Neuronal stem cell (in vitro differentiated cells): ENCODE results near the gene MCEMP1.
A peak's percentile ranks its signal among the peaks of the same experiment; 100 is the strongest.

Experiments
- DNase-seq: peaks from one replicate; pipeline ENCODE4 v3.0.0-alpha.2; 2013; ENCODE audit warnings: low spot score
- H2AFZ ChIP-seq: one replicate; pipeline ENCODE4 v1.6.1; 2013; ENCODE audit warnings: mild to moderate bottlenecking, low read length, inconsistent platforms
- H2AK5ac ChIP-seq: 2 replicates; pipeline ENCODE4 v1.6.1; 2013; ENCODE audit warnings: low read depth, mild to moderate bottlenecking, inconsistent platforms, low read length, moderate library complexity, mixed read lengths
- H2BK120ac ChIP-seq: 2 replicates; pipeline ENCODE4 v1.6.1; 2013; ENCODE audit warnings: low read depth, mild to moderate bottlenecking, inconsistent platforms, low read length, moderate library complexity, mixed read lengths
- H2BK12ac ChIP-seq: one replicate; pipeline ENCODE4 v1.6.1; 2013; ENCODE audit warnings: low read length, inconsistent platforms
- H2BK15ac ChIP-seq: 2 replicates; pipeline ENCODE4 v1.6.1; 2013; ENCODE audit warnings: mild to moderate bottlenecking, low read length, inconsistent platforms, mixed read lengths
- H2BK5ac ChIP-seq: one replicate; pipeline ENCODE4 v1.6.1; 2013; ENCODE audit warnings: inconsistent platforms, mild to moderate bottlenecking, low read length, moderate library complexity
- H3K14ac ChIP-seq: one replicate; pipeline ENCODE4 v1.6.1; 2013; ENCODE audit warnings: low read length, inconsistent platforms
- H3K18ac ChIP-seq: 2 replicates; pipeline ENCODE4 v1.6.1; 2013; ENCODE audit warnings: low read length, inconsistent platforms
- H3K23ac ChIP-seq: 2 replicates; pipeline ENCODE4 v1.6.1; 2013; ENCODE audit warnings: low read depth, mild to moderate bottlenecking, mixed read lengths, low read length, inconsistent platforms; ENCODE audit not compliant: poor library complexity
- H3K27ac ChIP-seq: replicated peaks from 3 replicates; pipeline ENCODE4 v1.5.1; 2013; ENCODE audit warnings: low read length, inconsistent platforms
- H3K27me3 ChIP-seq, 3 experiments: 2 replicates each; pipeline ENCODE4 v1.6.1; 2013; ENCODE audit warnings: low read length in 3 of 3, mild to moderate bottlenecking in 2 of 3, inconsistent platforms in 1 of 3, low read depth in 1 of 3, mixed read lengths in 1 of 3, moderate library complexity in 1 of 3; ENCODE audit not compliant: control insufficient read depth in 3 of 3, insufficient read depth in 3 of 3
- H3K36me3 ChIP-seq, 2 donors: replicated peaks in 1 of 2; 2 replicates each; pipeline ENCODE4 v1.6.1; 2013; ENCODE audit warnings: low read length in 2 of 2; ENCODE audit not compliant: control insufficient read depth in 2 of 2, insufficient read depth in 2 of 2
- H3K4ac ChIP-seq: 2 replicates; pipeline ENCODE4 v1.6.1; 2013; ENCODE audit warnings: inconsistent platforms, mild to moderate bottlenecking, low read length, moderate library complexity
- H3K4me1 ChIP-seq, 2 donors: 1 replicate in 1 of 2; 2 replicates in 1 of 2; pipeline ENCODE4 v1.6.1; 2013; ENCODE audit warnings: low read length in 2 of 2, low read depth in 1 of 2; ENCODE audit not compliant: control insufficient read depth in 2 of 2, insufficient read depth in 1 of 2
- H3K4me2 ChIP-seq: one replicate; pipeline ENCODE4 v1.6.1; 2013; ENCODE audit warnings: mild to moderate bottlenecking, low read length, inconsistent platforms; ENCODE audit not compliant: insufficient read depth, poor library complexity, severe bottlenecking
- H3K4me3 ChIP-seq, 2 donors: 2 replicates each; pipeline ENCODE4 v1.5.1; 2013; ENCODE audit warnings: low read length in 2 of 2, mild to moderate bottlenecking in 2 of 2, inconsistent platforms in 1 of 2, moderate library complexity in 1 of 2
- H3K79me1 ChIP-seq: one replicate; pipeline ENCODE4 v1.6.1; 2013; ENCODE audit warnings: low read depth, mild to moderate bottlenecking, inconsistent platforms, low read length, moderate library complexity
- H3K9ac ChIP-seq: one replicate; pipeline ENCODE4 v1.6.1; 2013; ENCODE audit warnings: mild to moderate bottlenecking, low read depth, low read length, inconsistent platforms; ENCODE audit not compliant: poor library complexity
- H3K9me3 ChIP-seq, 2 donors: replicated peaks in 1 of 2; 2 replicates each; pipeline versions ENCODE3 to v1.6.1; 2013; ENCODE audit warnings: low read length in 2 of 2, mild to moderate bottlenecking in 2 of 2, inconsistent platforms in 1 of 2, low read depth in 1 of 2, mixed read lengths in 1 of 2, moderate library complexity in 1 of 2; ENCODE audit not compliant: control insufficient read depth in 2 of 2, insufficient read depth in 1 of 2
- H4K8ac ChIP-seq: one replicate; pipeline ENCODE4 v1.6.1; 2013; ENCODE audit warnings: low read depth, mild to moderate bottlenecking, inconsistent platforms, low read length, moderate library complexity
- H4K91ac ChIP-seq: one replicate; pipeline ENCODE4 v1.6.1; 2013; ENCODE audit warnings: low read length, low read depth, mild to moderate bottlenecking, inconsistent platforms; ENCODE audit not compliant: poor library complexity
- WGBS, 2 donors: extraction: QIAGEN DNeasy Blood & Tissue Kit; methylation state at CpG; one replicate each; pipeline ENCODE4 v1.1.7; 2013; ENCODE audit warnings: missing lambda C conversion rate in 2 of 2, mixed read lengths in 1 of 2; ENCODE audit not compliant: insufficient read length in 2 of 2, insufficient replicate concordance in 1 of 2; ENCODE audit errors: extremely low coverage in 2 of 2; 5-methylcytosine and 5-hydroxymethylcytosine counted together

The MCEMP1 gene

GRCh38 chr19:7691497-7691896, 14.6 kb downstream of the MCEMP1 start:
- Histone ChIP-seq H3K4me3 (peak overlapping the region in 1 of 2 donors; percentile 62), H3K18ac (no peak overlapping the region), H2AFZ (no peak overlapping the region), H3K23ac (peak overlapping the region; percentile 12), H2BK120ac (no peak overlapping the region), H3K4me1 (no peaks in the 10 kb centered on the region), H3K4me2 (no peak overlapping the region), H3K27me3 (peaks cover 0 to 1% (median 0%) of the 10 kb centered on the region in 3 experiments), H2BK5ac (no peak overlapping the region), H3K14ac (no peak overlapping the region), H4K8ac (peak overlapping the region; percentile 19), H3K9me3 (peaks cover 0 to 15% of the 10 kb centered on the region in 2 donors), H3K9ac (no peak overlapping the region), H3K27ac (no peak overlapping the region), H3K79me1 (peaks cover 3% of the 10 kb centered on the region), H2AK5ac (no peak overlapping the region), H4K91ac (no peak overlapping the region), H2BK15ac (no peak overlapping the region), H3K36me3 (no peaks in the 10 kb centered on the region), H2BK12ac (no peak overlapping the region), H3K4ac (no peak overlapping the region)
- no peak for DNase-seq

GRCh38 chr19:7692417-7693088, 15.7 kb downstream of the MCEMP1 start:
- no peak overlapping the region for H2BK120ac ChIP-seq
- no peak overlapping the region for H4K91ac ChIP-seq
- no peak overlapping the region for H3K4me2 ChIP-seq
- H2BK12ac ChIP-seq, result no peak overlapping the region
- DNase-seq, result no peak
- H2AFZ ChIP-seq, result no peak overlapping the region
- no peak overlapping the region for H3K27ac ChIP-seq
- H3K36me3 ChIP-seq, result no peaks in the 10 kb centered on the region
- no peak overlapping the region for H3K18ac ChIP-seq
- H3K23ac ChIP-seq, result no peak overlapping the region
- no peak overlapping the region for H3K14ac ChIP-seq
- peaks cover 3% of the 10 kb centered on the region for H3K79me1 ChIP-seq
- no peak overlapping the region for H3K4ac ChIP-seq
- no peak overlapping the region for H2BK15ac ChIP-seq
- H3K9me3 ChIP-seq, result peaks cover 0 to 15% of the 10 kb centered on the region in 2 donors
- peaks cover 0 to 4% (median 1%) of the 10 kb centered on the region in 3 experiments for H3K27me3 ChIP-seq
- H4K8ac ChIP-seq, result peak overlapping the region; percentile 29
- WGBS, 2 donors, result 100% methylated on average over 1 of the region's 13 CpGs; no CpG with 5 or more reads in 1 of the 2 donors
- no peak overlapping the region for H2AK5ac ChIP-seq
- H2BK5ac ChIP-seq, result no peak overlapping the region
- peak overlapping the region in 1 of 2 donors; percentile 43 for H3K4me3 ChIP-seq
- no peak overlapping the region for H3K9ac ChIP-seq
- H3K4me1 ChIP-seq, result no peaks in the 10 kb centered on the region

- Histone ChIP-seq H3K27ac (no peak overlapping the region), H3K23ac (no peak overlapping the region), H2BK5ac (no peak overlapping the region), H3K36me3 (no peaks in the 10 kb centered on the region), H3K4me1 (no peaks in the 10 kb centered on the region), H4K91ac (no peak overlapping the region), H3K14ac (no peak overlapping the region), H3K18ac (no peak overlapping the region), H3K27me3 (peaks cover 0 to 12% (median 1%) of the 10 kb centered on the region in 3 experiments), H2BK12ac (no peak overlapping the region), H2BK15ac (no peak overlapping the region), H3K9ac (no peak overlapping the region), H2BK120ac (no peak overlapping the region), H3K4me3 (no peak overlapping the region), H2AFZ (no peak overlapping the region), H3K79me1 (no peaks in the 10 kb centered on the region), H3K4ac (no peak overlapping the region), H2AK5ac (no peak overlapping the region), H4K8ac (no peak overlapping the region), H3K9me3 (peaks cover 0 to 15% of the 10 kb centered on the region in 2 donors), H3K4me2 (no peak overlapping the region)
- WGBS, 2 donors, result no CpG with 5 or more reads among the region's 4 CpGs
- DNase-seq, result no peak
These were observed 17.6 kb downstream of the MCEMP1 start for GRCh38 chr19:7694499-7694898.

- Histone ChIP-seq H3K9ac (no peak overlapping the region), H3K14ac (no peak overlapping the region), H4K8ac (no peak overlapping the region), H3K79me1 (no peaks in the 10 kb centered on the region), H3K27ac (no peak overlapping the region), H4K91ac (no peak overlapping the region), H2BK15ac (no peak overlapping the region), H3K27me3 (peaks cover 0 to 16% (median 0%) of the 10 kb centered on the region in 3 experiments), H3K4me1 (no peaks in the 10 kb centered on the region), H3K9me3 (no peaks in the 10 kb centered on the region), H2AK5ac (no peak overlapping the region), H2AFZ (no peak overlapping the region), H2BK12ac (no peak overlapping the region), H3K4ac (no peak overlapping the region), H3K18ac (no peak overlapping the region), H3K23ac (no peak overlapping the region), H3K4me2 (no peak overlapping the region), H2BK120ac (no peak overlapping the region), H2BK5ac (no peak overlapping the region), H3K4me3 (no peak overlapping the region), H3K36me3 (no peaks in the 10 kb centered on the region)
- no CpG with 5 or more reads among the region's 10 CpGs for WGBS, 2 donors
- DNase-seq, result no peak
These were observed 20.9 kb downstream of the MCEMP1 start for GRCh38 chr19:7697721-7698287.
